ENCODE results near the gene SPTY2D1. TPM values are rescaled to one million over a fixed set of nuclear protein-coding genes. Genes with fewer than 3 reads are reported as not detected.

SPTY2D1 gene
- total RNA-seq, 4 donors from 2014 or later, result 12.6 to 32.8 (median 23.2) TPM

DNA sequence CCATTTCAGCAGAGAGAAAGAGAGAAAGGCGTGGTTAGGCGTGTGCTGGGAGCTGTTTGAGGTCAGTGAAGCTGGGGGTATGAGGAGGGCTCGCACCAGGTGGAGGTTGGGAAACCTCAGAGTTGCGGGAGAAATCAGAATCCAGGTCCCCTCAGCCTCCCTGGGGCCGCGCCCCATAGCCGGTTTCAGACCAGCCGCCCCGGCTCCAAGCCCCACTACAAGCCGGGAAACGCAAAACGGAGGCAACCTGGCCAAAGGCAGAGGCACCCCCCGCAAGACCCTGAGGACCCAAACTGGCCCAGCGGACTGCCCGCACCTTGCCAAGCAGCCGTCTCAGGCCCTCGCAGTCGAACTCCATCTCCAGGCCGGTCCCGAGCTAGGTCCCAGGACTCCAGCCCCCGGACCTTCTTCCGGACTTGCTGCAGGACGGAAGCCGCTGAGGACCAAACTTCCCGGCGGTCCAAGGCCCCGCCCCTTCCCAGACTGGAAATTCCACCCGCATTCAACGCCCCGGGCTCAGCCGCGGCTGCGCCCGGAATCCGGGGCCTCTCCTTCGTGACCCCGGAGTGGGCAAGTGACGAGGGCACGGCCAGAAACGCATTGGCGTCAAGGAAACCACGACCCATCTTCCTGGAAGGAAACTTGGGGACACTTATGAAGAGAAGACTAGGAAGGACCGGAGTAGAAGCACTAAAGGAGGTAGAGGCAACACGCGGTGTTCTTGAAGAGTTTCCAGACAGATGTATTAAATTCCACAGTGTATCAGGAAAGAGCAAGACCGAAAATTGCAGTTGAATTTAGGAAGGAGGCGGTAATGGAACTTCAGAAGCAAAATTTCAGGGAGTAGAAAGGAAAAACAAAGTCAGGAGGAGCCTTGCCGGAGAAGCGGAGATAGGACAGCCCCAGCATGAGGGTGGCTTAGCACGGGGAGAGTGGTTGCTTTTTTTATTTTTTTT lies 45.6 kb downstream of the SPTY2D1 start, which contains the start of gene UEVLD:
Gene UEVLD, minus strand, starts transcription at position 438 of the 956 bp plus-strand sequence. Its CDS starts 80 bp downstream, at position 358.
- Histone ChIP-seq H3K4me1 (no peaks in the 10 kb centered on the region), H3K9me3 (no peaks in the 10 kb centered on the region), H3K36me3 (no peaks in the 10 kb centered on the region), H3K27ac (peak within 1 kb of the TSS; percentile 81 to 84), H3K27me3 (no peaks in the 10 kb centered on the region), H3K4me3 (peak within 1 kb of the TSS; percentile 85 to 99)
- intact Hi-C loops (cut with DNase I; ENCODE audit: low total_unique reads), result no loop called here
- peak; percentile 88 to 89 for DNase-seq
- TF ChIP-seq POLR2A (IDR thresholded peaks at IDR 0.05), result peak in 1 of 2 donors; percentile 66
- TF ChIP-seq CTCF (IDR thresholded peaks at IDR 0.05), result no peak

DNA sequence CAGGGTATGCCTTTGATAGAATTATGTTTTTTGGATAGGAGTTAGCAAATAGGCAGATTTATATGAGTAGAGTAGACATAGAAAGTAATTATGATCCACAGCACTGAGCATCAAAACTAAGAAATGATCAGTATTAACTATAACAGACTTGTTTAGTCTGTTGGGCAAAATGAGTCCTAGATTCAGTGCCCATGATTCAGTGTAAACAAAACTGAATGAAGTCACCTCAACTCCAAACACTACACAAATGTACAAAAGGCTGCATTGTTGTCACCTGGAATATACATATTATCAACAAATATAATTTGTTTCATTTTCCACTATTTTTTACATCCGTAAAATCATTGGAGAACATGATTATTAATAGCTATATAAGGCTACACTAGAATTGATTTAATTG lies 52.3 kb downstream of the SPTY2D1 start:
- Histone ChIP-seq H3K9me3 (no peaks in the 10 kb centered on the region), H3K4me3 (no peak overlapping the region), H3K27me3 (no peaks in the 10 kb centered on the region), H3K36me3 (no peaks in the 10 kb centered on the region), H3K4me1 (no peaks in the 10 kb centered on the region), H3K27ac (no peak overlapping the region)
- intact Hi-C loops (cut with DNase I; ENCODE audit: low total_unique reads), result no loop called here
- DNase-seq, result no peak
- TF ChIP-seq CTCF (IDR thresholded peaks at IDR 0.05), result no peak

GRCh38 chr11:18580113-18580766 lies 53.9 kb downstream of the SPTY2D1 start:
- Histone ChIP-seq H3K27ac (no peak overlapping the region), H3K4me3 (no peak overlapping the region), H3K9me3 (no peaks in the 10 kb centered on the region), H3K27me3 (no peaks in the 10 kb centered on the region), H3K36me3 (no peaks in the 10 kb centered on the region), H3K4me1 (no peaks in the 10 kb centered on the region)
- intact Hi-C loops (cut with DNase I; ENCODE audit: low total_unique reads), result no loop called here
- TF ChIP-seq CTCF (IDR thresholded peaks at IDR 0.05) (no peak), POLR2A (IDR thresholded peaks at IDR 0.05) (no peak)
- DNase-seq, result no peak

DNA sequence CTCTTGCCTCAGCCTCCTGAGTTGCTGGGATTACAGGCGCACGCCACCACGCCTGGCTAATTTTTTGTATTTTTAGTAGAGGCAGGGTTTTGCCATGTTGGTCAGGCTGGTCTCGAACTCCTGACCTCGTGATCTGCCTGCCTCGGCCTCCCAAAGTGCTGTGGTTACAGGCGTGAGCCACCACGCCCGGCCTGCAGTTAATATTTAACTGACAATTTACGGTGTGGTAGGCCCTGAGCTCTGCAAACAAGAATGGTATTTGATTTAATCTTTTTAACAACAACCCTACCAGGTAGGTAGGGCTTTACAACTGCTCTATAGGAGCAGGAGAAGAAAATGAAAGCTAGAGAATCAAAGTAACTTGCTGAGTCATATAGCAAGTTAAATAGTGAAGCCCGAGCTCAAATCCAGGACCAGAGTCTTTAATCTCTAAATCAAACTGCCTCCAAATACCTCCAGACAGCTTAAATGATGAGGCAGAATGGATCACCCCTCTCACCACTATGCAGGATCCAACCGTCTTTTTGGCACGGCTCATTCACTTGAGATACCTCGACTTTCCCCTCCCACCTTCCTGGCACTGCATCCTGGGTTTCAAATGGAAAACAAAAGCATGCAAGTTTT lies 55.1 kb downstream of the SPTY2D1 start:
- TF ChIP-seq POLR2A (IDR thresholded peaks at IDR 0.05) (no peak), CTCF (IDR thresholded peaks at IDR 0.05) (no peak)
- no peak overlapping the region for H3K4me3 ChIP-seq
- intact Hi-C loops (cut with DNase I; ENCODE audit: low total_unique reads), result no loop called here
- no peak for DNase-seq
- no peaks in the 10 kb centered on the region for H3K27me3 ChIP-seq
- H3K36me3 ChIP-seq, result no peaks in the 10 kb centered on the region
- no peaks in the 10 kb centered on the region for H3K9me3 ChIP-seq
- no peak overlapping the region for H3K27ac ChIP-seq
- no peaks in the 10 kb centered on the region for H3K4me1 ChIP-seq
